Endodermal cell (in vitro differentiated cells): ENCODE results near the gene ZSCAN5A. TPM values are rescaled to one million over a fixed set of nuclear protein-coding genes. Genes with fewer than 3 reads are reported as not detected.
"Not testable (repeated sequence)": the region's sequence is repeated elsewhere in the genome, so short reads cannot be mapped to it uniquely, and the experiment has no call there.

Experiments used
- DNase-seq: peaks from one replicate; pipeline ENCODE4 v3.0.0-alpha.2; 2017
- H3K27ac ChIP-seq: 2 replicates; pipeline ENCODE4 v1.5.1; 2013; ENCODE audit warnings: mild to moderate bottlenecking, low read depth, low read length, moderate library complexity
- H3K27me3 ChIP-seq: 2 replicates; pipeline ENCODE4 v1.6.1; 2013; ENCODE audit warnings: mild to moderate bottlenecking, low read length, moderate library complexity; ENCODE audit not compliant: insufficient read depth, control insufficient read depth, poor library complexity, severe bottlenecking
- H3K36me3 ChIP-seq: 2 replicates; pipeline ENCODE4 v1.7.0; 2013; ENCODE audit warnings: mild to moderate bottlenecking, low read length, moderate library complexity; ENCODE audit not compliant: control insufficient read depth, insufficient read depth
- H3K4me1 ChIP-seq: one replicate; pipeline ENCODE4 v1.7.0; 2013; ENCODE audit warnings: low read length; ENCODE audit not compliant: control insufficient read depth, insufficient read depth
- H3K4me3 ChIP-seq: 2 replicates; pipeline ENCODE4 v1.5.1; 2013; ENCODE audit warnings: mild to moderate bottlenecking, low read length, moderate library complexity
- H3K9ac ChIP-seq: 2 replicates; pipeline ENCODE4 v1.6.1; 2013; ENCODE audit warnings: mild to moderate bottlenecking, low read length, moderate library complexity; ENCODE audit not compliant: poor library complexity, severe bottlenecking; ENCODE audit errors: extremely low read depth
- H3K9me3 ChIP-seq: 2 replicates; pipeline ENCODE4 v1.6.1; 2013; ENCODE audit warnings: mild to moderate bottlenecking, low read length, moderate library complexity; ENCODE audit not compliant: control insufficient read depth
- H3K27ac Mint-ChIP-seq: 2 replicates; pipeline ENCODE4 v1.8.0; 2020; ENCODE audit warnings: mixed read lengths
- H3K27me3 Mint-ChIP-seq: 2 replicates; pipeline ENCODE4 v1.8.0; 2021; ENCODE audit warnings: mild to moderate bottlenecking, mixed read lengths; ENCODE audit not compliant: insufficient read depth
- H3K36me3 Mint-ChIP-seq: 2 replicates; pipeline ENCODE4 v1.8.0; 2020; ENCODE audit warnings: low read depth, mixed read lengths
- H3K4me1 Mint-ChIP-seq: 2 replicates; pipeline ENCODE4 v1.8.0; 2020; ENCODE audit warnings: mixed read lengths
- H3K4me3 Mint-ChIP-seq: 2 replicates; pipeline ENCODE4 v1.8.0; 2020; ENCODE audit warnings: mild to moderate bottlenecking, moderate library complexity, mixed read lengths
- H3K9me3 Mint-ChIP-seq: 2 replicates; pipeline ENCODE4 v1.8.0; 2020; ENCODE audit warnings: mild to moderate bottlenecking, mixed read lengths
- CTCF ChIP-seq: fragments of 200-600 bp; sonication (generic); conservative IDR thresholded peaks from 2 replicates; pipeline ENCODE4 v1.5.0; 2021; ENCODE audit warnings: antibody characterized with exemption, mild to moderate bottlenecking
- WGBS, 2 experiments: methylation state at CpG; one replicate each; pipeline versions ENCODE4 v1.1.5 to v1.1.7; 2013; ENCODE audit warnings: missing lambda C conversion rate in 2 of 2, mixed read lengths in 1 of 2; ENCODE audit not compliant: insufficient coverage in 1 of 2, insufficient read length in 1 of 2; 5-methylcytosine and 5-hydroxymethylcytosine counted together
- total RNA-seq, 2 donors: library from RNA; stranded (reverse); fragmentation: NEBNext Ultra II Directional in 1 of 2; extraction: Animal tissue kit (Norgen Biotek cat#: 25700) in 1 of 2; gene quantifications; 2 replicates in 1 of 2; 3 replicates in 1 of 2; pipeline ENCODE4 v1.2.1, GENCODE V29; 2021

Gene ZSCAN5A
- total RNA-seq, 2 donors from 2014 or later, result 11.9 to 20.8 TPM

GRCh38 chr19:56263319-56263718 is 51.3 kb downstream of the ZSCAN5A start:
- H3K36me3 Mint-ChIP-seq, result peaks cover 22% of the 10 kb centered on the region
- H3K4me3 ChIP-seq, result no peak overlapping the region

GRCh38 chr19:56261932-56262331 is 52.7 kb downstream of the ZSCAN5A start:
- H3K4me1 Mint-ChIP-seq, H3K4me3 ChIP-seq, H3K27me3 ChIP-seq, H3K27me3 Mint-ChIP-seq, DNase-seq, H3K27ac ChIP-seq, H3K9me3 Mint-ChIP-seq, H3K9me3 ChIP-seq, H3K9ac ChIP-seq, H3K4me3 Mint-ChIP-seq, H3K27ac Mint-ChIP-seq, H3K4me1 ChIP-seq, H3K36me3 ChIP-seq: not testable (repeated sequence)
- H3K36me3 Mint-ChIP-seq, result peaks cover 20% of the 10 kb centered on the region
- 95 to 100% methylated on average over 2 to 5 of the region's 6 CpGs for WGBS, 2 experiments

More at GRCh38 chr19:56263319-56263718, 51.3 kb downstream of the ZSCAN5A start:
- no peak overlapping the region for H3K4me3 Mint-ChIP-seq
- Histone ChIP-seq H3K9ac (no peak overlapping the region), H3K4me1 (no peaks in the 10 kb centered on the region), H3K9me3 (no peaks in the 10 kb centered on the region), H3K27ac (no peak overlapping the region), H3K27me3 (no peaks in the 10 kb centered on the region), H3K36me3 (no peaks in the 10 kb centered on the region)
- H3K4me1 Mint-ChIP-seq, result peaks cover 5% of the 10 kb centered on the region
- H3K9me3 Mint-ChIP-seq, result peaks cover 3% of the 10 kb centered on the region
- TF ChIP-seq CTCF, result no peak
- WGBS, 2 experiments, result 89 to 100% methylated on average over 2 to 5 of the region's 5 CpGs
- DNase-seq, result no peak
- H3K27me3 Mint-ChIP-seq, result no peaks in the 10 kb centered on the region
- no peak overlapping the region for H3K27ac Mint-ChIP-seq

- no peak for TF ChIP-seq CTCF
- no peak overlapping the region for H3K27ac Mint-ChIP-seq
These were observed 53.5 kb downstream of the ZSCAN5A start for GRCh38 chr19:56261145-56261544.

GRCh38 chr19:56258272-56258671 is 56.4 kb downstream of the ZSCAN5A start:
- Histone ChIP-seq H3K36me3 (no peaks in the 10 kb centered on the region), H3K4me1 (no peaks in the 10 kb centered on the region), H3K9ac (no peak overlapping the region), H3K27me3 (no peaks in the 10 kb centered on the region), H3K27ac (no peak overlapping the region), H3K4me3 (no peak overlapping the region), H3K9me3 (no peaks in the 10 kb centered on the region)
- peaks cover 6% of the 10 kb centered on the region for H3K4me1 Mint-ChIP-seq
- DNase-seq, result no peak
- no peaks in the 10 kb centered on the region for H3K27me3 Mint-ChIP-seq
- WGBS, 2 experiments, result 88 to 91% methylated on average over 5 to 12 of the region's 12 CpGs
- no peak for TF ChIP-seq CTCF
- H3K4me3 Mint-ChIP-seq, result no peak overlapping the region
- peaks cover 15% of the 10 kb centered on the region for H3K36me3 Mint-ChIP-seq
- H3K9me3 Mint-ChIP-seq, result peaks cover 11% of the 10 kb centered on the region
- H3K27ac Mint-ChIP-seq, result no peak overlapping the region

More at GRCh38 chr19:56261145-56261544, 53.5 kb downstream of the ZSCAN5A start:
- Histone ChIP-seq H3K27ac (no peak overlapping the region), H3K9me3 (no peaks in the 10 kb centered on the region), H3K4me1 (no peaks in the 10 kb centered on the region), H3K27me3 (no peaks in the 10 kb centered on the region), H3K36me3 (no peaks in the 10 kb centered on the region), H3K4me3 (no peak overlapping the region), H3K9ac (no peak overlapping the region)
- H3K9me3 Mint-ChIP-seq, result peaks cover 11% of the 10 kb centered on the region
- H3K27me3 Mint-ChIP-seq, result no peaks in the 10 kb centered on the region
- peaks cover 18% of the 10 kb centered on the region for H3K36me3 Mint-ChIP-seq
- no peak for DNase-seq
- no peak overlapping the region for H3K4me3 Mint-ChIP-seq
- peaks cover 5% of the 10 kb centered on the region for H3K4me1 Mint-ChIP-seq
